ENCODE results near the gene DGKI. TPM values are rescaled to one million over a fixed set of nuclear protein-coding genes. Genes with fewer than 3 reads are reported as not detected.

The DGKI gene
- total and polyA plus RNA-seq, 2 donors (not counting 1 experiment from before 2014, with no cell fraction given) = not detected

DNA sequence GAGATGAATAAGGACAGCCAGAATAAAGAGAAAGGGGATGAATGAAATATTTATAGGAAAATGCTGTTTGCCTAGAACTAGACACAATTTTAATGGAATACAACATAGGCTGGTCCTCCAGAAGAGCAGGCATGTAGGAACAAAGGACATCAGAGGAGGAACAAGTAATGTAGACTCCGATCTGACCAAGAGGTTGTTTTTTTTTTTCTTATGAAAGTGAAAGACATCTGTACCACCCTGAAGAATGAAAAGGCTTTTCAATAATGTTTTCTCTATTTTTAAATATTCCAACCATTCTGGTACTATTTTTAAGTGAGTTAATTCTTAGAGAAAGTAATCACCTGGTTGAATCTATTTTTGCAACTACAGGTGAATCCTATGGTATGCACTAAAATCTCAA is 366.4 kb downstream of the DGKI start:
- Mint-ChIP-seq H3K27ac (no peak overlapping the region), H3K27me3 (no peaks in the 10 kb centered on the region), H3K4me1 (no peaks in the 10 kb centered on the region), H3K4me3 (no peak overlapping the region), H3K9me3 (ENCODE audit: insufficient read depth) (peaks cover 2% of the 10 kb centered on the region)
- Histone ChIP-seq H3K27me3 (replicated peaks in 1 of 4; ENCODE audit: control extremely low read depth in 1 of 4, control insufficient read depth in 3 of 4, insufficient read depth in 4 of 4, low read length in 3 of 4) (no peaks in the 10 kb centered on the region), H3K27ac (ENCODE audit: low read length in 2 of 2) (no peak overlapping the region), H3K9ac (ENCODE audit: low read length) (no peak overlapping the region), H4K20me1 (ENCODE audit: control insufficient read depth, insufficient read depth, low read length, poor library complexity, severe bottlenecking) (no peaks in the 10 kb centered on the region), H3K9me3 (ENCODE audit: control extremely low read depth in 1 of 3, control insufficient read depth in 2 of 3, insufficient read depth in 1 of 3, low read length in 2 of 3) (no peaks in the 10 kb centered on the region), H3K36me3 (replicated peaks in 1 of 2; ENCODE audit: control extremely low read depth in 1 of 2, control insufficient read depth in 1 of 2, extremely low read depth in 1 of 2, insufficient read depth in 2 of 2, low read length in 1 of 2) (no peaks in the 10 kb centered on the region), H3K4me1 (ENCODE audit: control insufficient read depth in 2 of 2, insufficient read depth in 2 of 2, low read length in 2 of 2) (no peaks in the 10 kb centered on the region), H3K4me3 (ENCODE audit: control extremely low read depth in 1 of 5, extremely low read depth in 1 of 5, insufficient read depth in 1 of 5, low read depth in 2 of 5, low read length in 4 of 5) (no peak overlapping the region), H2AFZ (ENCODE audit: insufficient read depth, low read depth, low read length, poor library complexity, severe bottlenecking) (no peak overlapping the region), H3K79me2 (ENCODE audit: control insufficient read depth, insufficient read depth, low read length) (no peaks in the 10 kb centered on the region), H3K4me2 (replicated peaks; ENCODE audit: low read depth, low read length, poor library complexity, severe bottlenecking) (no peak overlapping the region)
- TF ChIP-seq EZH2 (IDR thresholded peaks at IDR 0.05; ENCODE audit: borderline replicate concordance, insufficient read depth, low read depth, low read length, poor library complexity, severe bottlenecking) = no peak
- WGBS (ENCODE audit: insufficient coverage) = no CpG with 5 or more reads among the region's 1 CpG
- DNase-seq (no peak), ATAC-seq (ENCODE audit: low read depth) (no peak)
- POLR2A ChIA-PET = no interaction called here
- intact Hi-C loops (cut with micrococcal nuclease) = no loop called here
- CTCF ChIA-PET = no interaction called here

DNA sequence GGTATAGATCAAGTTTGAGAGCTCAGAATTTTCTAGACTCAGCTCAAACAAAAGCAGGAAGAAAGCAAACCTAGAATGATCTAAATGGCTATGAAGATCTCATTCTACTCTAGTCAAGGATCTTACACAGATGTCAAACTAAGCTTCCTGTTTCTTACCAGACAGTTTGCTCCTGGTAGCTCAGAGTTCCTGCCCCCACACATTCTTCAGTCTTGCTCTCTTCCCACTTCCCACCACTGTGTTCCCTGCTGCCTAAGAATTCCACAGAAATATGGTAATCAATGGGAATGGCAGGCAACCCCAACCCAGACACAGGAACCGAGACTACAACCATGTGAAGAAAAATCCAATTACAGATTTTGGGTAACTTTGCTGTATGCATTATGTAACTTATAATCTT is 369.8 kb downstream of the DGKI start:
- DNase-seq (no peak), ATAC-seq (ENCODE audit: low read depth) (no peak)
- no peak overlapping the region for H2AFZ ChIP-seq (ENCODE audit: insufficient read depth, low read depth, low read length, poor library complexity, severe bottlenecking)
- H4K20me1 ChIP-seq (ENCODE audit: control insufficient read depth, insufficient read depth, low read length, poor library complexity, severe bottlenecking) = no peaks in the 10 kb centered on the region
- ChIA-PET CTCF (interaction anchor here (1.2 kb wide), 1 partner anchor 23 kb away, joined by 3 read pairs; no protein-coding TSS in a partner anchor), POLR2A (no interaction called here)
- WGBS (ENCODE audit: insufficient coverage) = no CpG with 5 or more reads among the region's 1 CpG
- TF ChIP-seq, protein P1, sequence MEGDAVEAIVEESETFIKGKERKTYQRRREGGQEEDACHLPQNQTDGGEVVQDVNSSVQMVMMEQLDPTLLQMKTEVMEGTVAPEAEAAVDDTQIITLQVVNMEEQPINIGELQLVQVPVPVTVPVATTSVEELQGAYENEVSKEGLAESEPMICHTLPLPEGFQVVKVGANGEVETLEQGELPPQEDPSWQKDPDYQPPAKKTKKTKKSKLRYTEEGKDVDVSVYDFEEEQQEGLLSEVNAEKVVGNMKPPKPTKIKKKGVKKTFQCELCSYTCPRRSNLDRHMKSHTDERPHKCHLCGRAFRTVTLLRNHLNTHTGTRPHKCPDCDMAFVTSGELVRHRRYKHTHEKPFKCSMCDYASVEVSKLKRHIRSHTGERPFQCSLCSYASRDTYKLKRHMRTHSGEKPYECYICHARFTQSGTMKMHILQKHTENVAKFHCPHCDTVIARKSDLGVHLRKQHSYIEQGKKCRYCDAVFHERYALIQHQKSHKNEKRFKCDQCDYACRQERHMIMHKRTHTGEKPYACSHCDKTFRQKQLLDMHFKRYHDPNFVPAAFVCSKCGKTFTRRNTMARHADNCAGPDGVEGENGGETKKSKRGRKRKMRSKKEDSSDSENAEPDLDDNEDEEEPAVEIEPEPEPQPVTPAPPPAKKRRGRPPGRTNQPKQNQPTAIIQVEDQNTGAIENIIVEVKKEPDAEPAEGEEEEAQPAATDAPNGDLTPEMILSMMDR (IDR thresholded peaks at IDR 0.05) = no peak
- TF ChIP-seq EZH2 (IDR thresholded peaks at IDR 0.05; ENCODE audit: borderline replicate concordance, insufficient read depth, low read depth, low read length, poor library complexity, severe bottlenecking) = no peak
- no peak overlapping the region for H3K9ac ChIP-seq (ENCODE audit: low read length)
- no peak overlapping the region for H3K4me3 ChIP-seq (ENCODE audit: control extremely low read depth in 1 of 5, extremely low read depth in 1 of 5, insufficient read depth in 1 of 5, low read depth in 2 of 5, low read length in 4 of 5)
- Mint-ChIP-seq H3K4me3 (no peak overlapping the region), H3K27me3 (no peaks in the 10 kb centered on the region), H3K9me3 (ENCODE audit: insufficient read depth) (no peaks in the 10 kb centered on the region), H3K27ac (no peak overlapping the region), H3K4me1 (no peaks in the 10 kb centered on the region)
- H3K4me1 ChIP-seq (ENCODE audit: control insufficient read depth in 2 of 2, insufficient read depth in 2 of 2, low read length in 2 of 2) = no peaks in the 10 kb centered on the region
- intact Hi-C loops (cut with micrococcal nuclease) = no loop called here
- no peaks in the 10 kb centered on the region for H3K27me3 ChIP-seq (replicated peaks in 1 of 4; ENCODE audit: control extremely low read depth in 1 of 4, control insufficient read depth in 3 of 4, insufficient read depth in 4 of 4, low read length in 3 of 4)
- no peaks in the 10 kb centered on the region for H3K79me2 ChIP-seq (ENCODE audit: control insufficient read depth, insufficient read depth, low read length)
- H3K9me3 ChIP-seq (ENCODE audit: control extremely low read depth in 1 of 3, control insufficient read depth in 2 of 3, insufficient read depth in 1 of 3, low read length in 2 of 3) = no peaks in the 10 kb centered on the region
- H3K4me2 ChIP-seq (replicated peaks; ENCODE audit: low read depth, low read length, poor library complexity, severe bottlenecking) = no peak overlapping the region
- H3K27ac ChIP-seq (ENCODE audit: low read length in 2 of 2) = no peak overlapping the region
- no peaks in the 10 kb centered on the region for H3K36me3 ChIP-seq (replicated peaks in 1 of 2; ENCODE audit: control extremely low read depth in 1 of 2, control insufficient read depth in 1 of 2, extremely low read depth in 1 of 2, insufficient read depth in 2 of 2, low read length in 1 of 2)

Measured in B cell (primary cell).